HEK293 (cell line): ENCODE data around the gene NCOA7.

Source experiments
- CTCF ChIA-PET: fragments of 350-600 bp; formaldehyde crosslinking; extraction: SDS; loops from one replicate; lab custom pipeline; 2021; ENCODE audit warnings: antibody characterized with exemption; lab: Yijun Ruan, JAX
- POLR2A ChIA-PET: fragments of 300-600 bp; formaldehyde crosslinking; extraction: SDS; loops from one replicate; lab custom pipeline; 2020; ENCODE audit warnings: antibody characterized with exemption, inconsistent platforms; lab: Yijun Ruan, JAX
- H3K27ac ChIP-seq: fragments of 200-500 bp; sonication (Bioruptor generic); 2 replicates; pipeline ENCODE4 v1.5.1; 2014; ENCODE audit warnings: low read depth, low read length, control low read depth, inconsistent platforms; ENCODE audit errors: extremely low read depth
- H3K36me3 ChIP-seq, 2 experiments: fragments of 200-500 bp in 1 of 2; sonication (Bioruptor generic) in 1 of 2; 1 replicate in 1 of 2; 2 replicates in 1 of 2; pipeline ENCODE4 v1.5.1; 2014 to 2017; ENCODE audit warnings: inconsistent platforms in 2 of 2, low read length in 2 of 2; ENCODE audit not compliant: control insufficient read depth in 2 of 2, insufficient read depth in 1 of 2
- H3K4me1 ChIP-seq: fragments of 200-500 bp; sonication (Bioruptor generic); 2 replicates; pipeline ENCODE4 v1.5.1; 2014; ENCODE audit warnings: mild to moderate bottlenecking, low read length, inconsistent platforms; ENCODE audit not compliant: control insufficient read depth, insufficient read depth
- H3K4me3 ChIP-seq: 2 replicates; pipeline ENCODE4 v1.5.1; 2011; ENCODE audit warnings: low read depth, mild to moderate bottlenecking, control low read depth, low read length, moderate library complexity
- H3K9me3 ChIP-seq: fragments of 200-500 bp; sonication (Bioruptor generic); 2 replicates; pipeline ENCODE4 v1.5.1; 2014; ENCODE audit warnings: low read depth, low read length, inconsistent platforms; ENCODE audit not compliant: control insufficient read depth, insufficient read depth
- BCL11A ChIP-seq: fragments of 450-650 bp; formaldehyde crosslinking; IDR thresholded peaks from 2 replicates; pipeline ENCODE4 v1.5.1; 2016; ENCODE audit warnings: low read depth, missing biosample characterization, missing genetic modification characterization
- BCL11B ChIP-seq: fragments of 450-650 bp; formaldehyde crosslinking; IDR thresholded peaks from 2 replicates; pipeline ENCODE4 v1.5.1; 2016; ENCODE audit warnings: low read depth, missing biosample characterization, missing genetic modification characterization
- IKZF3 ChIP-seq: fragments of 450-650 bp; IDR thresholded peaks from 2 replicates; pipeline ENCODE4 v1.5.0; 2018; ENCODE audit warnings: missing biosample characterization, mild to moderate bottlenecking, missing genetic modification characterization, moderate library complexity
- PRDM1 ChIP-seq: fragments of 450-650 bp; formaldehyde crosslinking; IDR thresholded peaks from 2 replicates; pipeline ENCODE4; 2016; ENCODE audit warnings: missing biosample characterization, missing genetic modification characterization
- SCRT2 ChIP-seq: fragments of 450-650 bp; formaldehyde crosslinking; IDR thresholded peaks from 2 replicates; pipeline ENCODE4 v1.5.1; 2016; ENCODE audit warnings: missing biosample characterization, missing genetic modification characterization
- ZBTB17 ChIP-seq: fragments of 450-650 bp; formaldehyde crosslinking; IDR thresholded peaks from 2 replicates; pipeline ENCODE4 v1.5.1; 2016; ENCODE audit warnings: missing biosample characterization, missing genetic modification characterization
- ZBTB7A ChIP-seq: fragments of 450-650 bp; formaldehyde crosslinking; IDR thresholded peaks from 2 replicates; pipeline ENCODE4 v1.5.1; 2016; ENCODE audit warnings: low read depth, missing biosample characterization, missing genetic modification characterization
- ZBTB8A ChIP-seq: fragments of 450-650 bp; formaldehyde crosslinking; IDR thresholded peaks from 2 replicates; pipeline ENCODE4 v1.5.1; 2016; ENCODE audit warnings: missing biosample characterization, missing genetic modification characterization
- ZEB2 ChIP-seq: fragments of 450-650 bp; formaldehyde crosslinking; IDR thresholded peaks from 2 replicates; pipeline ENCODE4 v1.5.1; 2016; ENCODE audit warnings: missing biosample characterization, missing genetic modification characterization
- ZNF16 ChIP-seq: fragments of 450-650 bp; formaldehyde crosslinking; IDR thresholded peaks from 2 replicates; pipeline ENCODE4 v1.5.1; 2016; ENCODE audit warnings: low read depth, missing biosample characterization, missing genetic modification characterization
- ZNF23 ChIP-seq: fragments of 450-650 bp; formaldehyde crosslinking; IDR thresholded peaks from 2 replicates; pipeline ENCODE4 v1.5.1; 2016; ENCODE audit warnings: missing biosample characterization, missing genetic modification characterization, borderline replicate concordance
- ZNF473 ChIP-seq: fragments of 450-650 bp; formaldehyde crosslinking; IDR thresholded peaks from 2 replicates; pipeline ENCODE4 v1.5.1; 2017; ENCODE audit warnings: missing biosample characterization, missing genetic modification characterization
- ZNF785 ChIP-seq: fragments of 450-650 bp; formaldehyde crosslinking; IDR thresholded peaks from 2 replicates; pipeline ENCODE4 v1.5.1; 2016; ENCODE audit warnings: missing biosample characterization, missing genetic modification characterization
- TF ChIP-seq, protein P1 (sequence below): fragments of 450-650 bp; formaldehyde crosslinking; IDR thresholded peaks from 2 replicates; pipeline ENCODE4 v1.5.1; 2016; ENCODE audit warnings: missing biosample characterization, missing genetic modification characterization, low read depth
- TF ChIP-seq, protein P2 (sequence below): fragments of 450-650 bp; formaldehyde crosslinking; IDR thresholded peaks from 2 replicates; pipeline ENCODE4 v1.5.1; 2016; ENCODE audit warnings: missing biosample characterization, missing genetic modification characterization

The NCOA7 gene

DNA sequence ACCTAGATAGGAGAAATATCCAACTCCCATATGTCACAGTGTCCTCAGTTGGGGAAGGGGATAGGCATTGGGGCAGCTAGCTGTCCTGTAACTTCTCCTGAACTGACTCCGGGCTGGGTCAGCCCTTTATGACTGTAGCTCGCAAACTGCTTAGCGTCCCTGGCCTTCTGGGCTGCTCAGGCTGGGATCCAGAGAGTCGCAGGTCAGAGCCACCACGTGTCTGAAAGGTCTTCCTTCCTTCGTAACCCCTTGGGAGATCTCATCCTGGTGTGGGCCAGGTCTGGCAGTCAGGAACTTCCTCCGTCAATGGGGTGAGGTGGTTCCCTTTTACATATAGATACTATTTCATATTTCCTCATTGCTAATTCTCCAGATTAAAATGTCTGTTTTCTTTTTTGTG is 137.0 kb downstream of the NCOA7 start:
- TF ChIP-seq ZNF473 (tag by site-specific recombination) (no peak), ZNF16 (no peak), ZBTB17 (tag by site-specific recombination) (no peak), ZNF23 (tag by site-specific recombination) (no peak)
- TF ChIP-seq, protein P1, sequence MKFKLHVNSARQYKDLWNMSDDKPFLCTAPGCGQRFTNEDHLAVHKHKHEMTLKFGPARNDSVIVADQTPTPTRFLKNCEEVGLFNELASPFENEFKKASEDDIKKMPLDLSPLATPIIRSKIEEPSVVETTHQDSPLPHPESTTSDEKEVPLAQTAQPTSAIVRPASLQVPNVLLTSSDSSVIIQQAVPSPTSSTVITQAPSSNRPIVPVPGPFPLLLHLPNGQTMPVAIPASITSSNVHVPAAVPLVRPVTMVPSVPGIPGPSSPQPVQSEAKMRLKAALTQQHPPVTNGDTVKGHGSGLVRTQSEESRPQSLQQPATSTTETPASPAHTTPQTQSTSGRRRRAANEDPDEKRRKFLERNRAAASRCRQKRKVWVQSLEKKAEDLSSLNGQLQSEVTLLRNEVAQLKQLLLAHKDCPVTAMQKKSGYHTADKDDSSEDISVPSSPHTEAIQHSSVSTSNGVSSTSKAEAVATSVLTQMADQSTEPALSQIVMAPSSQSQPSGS (tag by site-specific recombination), result no peak
- CTCF ChIA-PET, result interaction anchor here (0.7 kb wide), 1 partner anchor 617 kb away, joined by 5 read pairs; no protein-coding TSS in a partner anchor
- POLR2A ChIA-PET, result no interaction called here

DNA sequence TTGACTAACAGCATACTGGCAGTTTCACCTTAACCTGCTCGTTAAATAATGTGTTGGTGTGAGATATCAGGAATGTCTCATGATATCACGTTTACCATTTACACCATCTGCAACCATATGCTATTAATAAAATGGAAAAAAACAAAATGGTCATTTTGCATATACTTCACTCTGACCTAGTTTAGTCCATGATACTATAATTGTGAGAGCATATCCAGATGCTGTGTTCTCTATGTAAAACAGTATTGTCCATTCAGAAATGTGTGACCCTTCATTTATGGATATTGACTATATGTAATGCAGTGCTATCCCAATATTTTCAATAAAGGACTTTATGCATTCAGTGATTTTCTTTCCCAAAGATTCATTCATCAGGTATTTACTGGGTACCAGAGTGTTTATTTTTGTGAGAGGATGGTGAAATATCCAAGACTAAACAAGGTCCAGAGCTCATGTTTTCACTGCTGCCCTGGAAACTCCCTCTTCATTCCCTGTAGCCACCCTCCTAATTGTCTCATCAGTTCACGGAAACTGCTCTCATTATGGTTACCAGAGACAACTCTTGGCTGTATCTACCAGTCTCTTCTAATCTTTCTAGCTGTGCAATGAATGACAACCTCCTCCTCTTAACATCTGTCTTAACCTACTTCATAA is 140.1 kb downstream of the NCOA7 start:
- POLR2A ChIA-PET, result no interaction called here
- TF ChIP-seq SCRT2 (tag by site-specific recombination), result no peak
- no peak for TF ChIP-seq ZBTB8A
- no peak for TF ChIP-seq ZEB2 (tag by site-specific recombination)
- TF ChIP-seq, protein P2, sequence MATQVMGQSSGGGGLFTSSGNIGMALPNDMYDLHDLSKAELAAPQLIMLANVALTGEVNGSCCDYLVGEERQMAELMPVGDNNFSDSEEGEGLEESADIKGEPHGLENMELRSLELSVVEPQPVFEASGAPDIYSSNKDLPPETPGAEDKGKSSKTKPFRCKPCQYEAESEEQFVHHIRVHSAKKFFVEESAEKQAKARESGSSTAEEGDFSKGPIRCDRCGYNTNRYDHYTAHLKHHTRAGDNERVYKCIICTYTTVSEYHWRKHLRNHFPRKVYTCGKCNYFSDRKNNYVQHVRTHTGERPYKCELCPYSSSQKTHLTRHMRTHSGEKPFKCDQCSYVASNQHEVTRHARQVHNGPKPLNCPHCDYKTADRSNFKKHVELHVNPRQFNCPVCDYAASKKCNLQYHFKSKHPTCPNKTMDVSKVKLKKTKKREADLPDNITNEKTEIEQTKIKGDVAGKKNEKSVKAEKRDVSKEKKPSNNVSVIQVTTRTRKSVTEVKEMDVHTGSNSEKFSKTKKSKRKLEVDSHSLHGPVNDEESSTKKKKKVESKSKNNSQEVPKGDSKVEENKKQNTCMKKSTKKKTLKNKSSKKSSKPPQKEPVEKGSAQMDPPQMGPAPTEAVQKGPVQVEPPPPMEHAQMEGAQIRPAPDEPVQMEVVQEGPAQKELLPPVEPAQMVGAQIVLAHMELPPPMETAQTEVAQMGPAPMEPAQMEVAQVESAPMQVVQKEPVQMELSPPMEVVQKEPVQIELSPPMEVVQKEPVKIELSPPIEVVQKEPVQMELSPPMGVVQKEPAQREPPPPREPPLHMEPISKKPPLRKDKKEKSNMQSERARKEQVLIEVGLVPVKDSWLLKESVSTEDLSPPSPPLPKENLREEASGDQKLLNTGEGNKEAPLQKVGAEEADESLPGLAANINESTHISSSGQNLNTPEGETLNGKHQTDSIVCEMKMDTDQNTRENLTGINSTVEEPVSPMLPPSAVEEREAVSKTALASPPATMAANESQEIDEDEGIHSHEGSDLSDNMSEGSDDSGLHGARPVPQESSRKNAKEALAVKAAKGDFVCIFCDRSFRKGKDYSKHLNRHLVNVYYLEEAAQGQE, result no peak
- no peak for TF ChIP-seq IKZF3 (tag by site-specific recombination)
- TF ChIP-seq BCL11A (tag by site-specific recombination), result no peak
- TF ChIP-seq BCL11B, result no peak
- TF ChIP-seq, all 188 proteins: peak for 0
- no peaks in the 10 kb centered on the region for H3K9me3 ChIP-seq
- no peaks in the 10 kb centered on the region for H3K4me1 ChIP-seq
- CTCF ChIA-PET, result interaction anchor here (1.3 kb wide), 1 partner anchor 15 kb away, joined by 3 read pairs; no protein-coding TSS in a partner anchor
- H3K36me3 ChIP-seq, result peaks cover 0 to 30% of the 10 kb centered on the region in 2 experiments; a peak in 1 of 3 replicates
- H3K27ac ChIP-seq, result no peak overlapping the region
- H3K4me3 ChIP-seq, result no peak overlapping the region

More for the DNA sequence above, 137.0 kb downstream of the NCOA7 start:
- H3K4me3 ChIP-seq, result no peak overlapping the region
- H3K4me1 ChIP-seq, result no peaks in the 10 kb centered on the region
- H3K27ac ChIP-seq, result no peak overlapping the region
- H3K36me3 ChIP-seq, result peaks cover 0 to 54% of the 10 kb centered on the region in 2 experiments; a peak in 2 of 3 replicates
- no peaks in the 10 kb centered on the region for H3K9me3 ChIP-seq

DNA sequence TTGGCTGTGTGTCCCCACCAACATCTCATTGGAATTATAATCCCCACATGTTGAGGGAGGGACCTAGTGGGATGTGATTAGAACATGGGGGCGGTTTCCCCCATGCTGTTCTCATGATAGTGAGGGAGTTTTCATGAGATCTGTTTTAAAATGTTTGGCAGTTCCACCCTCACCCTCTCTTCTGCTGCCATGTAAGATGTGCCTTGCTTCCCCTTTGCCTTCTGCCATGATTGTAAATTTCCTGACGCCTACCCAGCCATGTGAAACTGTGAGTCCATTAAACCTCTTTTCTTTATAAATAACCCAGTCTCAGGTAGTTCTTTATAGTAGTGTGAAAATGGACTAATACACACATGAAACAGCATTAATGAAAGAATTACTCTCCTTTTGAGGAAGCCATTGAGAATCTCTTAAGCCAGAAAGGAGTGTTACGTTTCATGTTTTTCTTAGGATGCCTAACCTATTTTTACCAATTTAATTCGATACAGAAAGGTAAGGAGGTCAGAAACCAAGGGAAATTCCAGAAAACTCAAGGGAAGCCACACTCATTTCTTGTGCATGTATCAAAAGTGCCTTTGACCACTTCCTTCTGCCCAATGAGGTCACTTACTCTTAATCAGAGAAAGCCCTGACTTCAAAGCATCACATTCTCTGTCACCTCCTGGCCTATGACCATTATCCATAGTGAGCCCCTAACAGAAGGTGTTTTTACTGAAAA is 141.1 kb downstream of the NCOA7 start:
- CTCF ChIA-PET, result interaction anchor here (0.6 to 1.5 kb wide), 8 partner anchors 9 to 1477 kb away, joined by 3 to 7 read pairs (median 4); partner anchors contain the start of gene HINT3
- Histone ChIP-seq H3K4me3 (no peak overlapping the region), H3K36me3 (peaks cover 0 to 27% of the 10 kb centered on the region in 2 experiments; a peak in 1 of 3 replicates), H3K9me3 (no peaks in the 10 kb centered on the region), H3K4me1 (no peaks in the 10 kb centered on the region)
- POLR2A ChIA-PET, result no interaction called here
- no peak for TF ChIP-seq ZNF785 (tag by site-specific recombination)
- TF ChIP-seq ZBTB7A (tag by site-specific recombination), result no peak
- TF ChIP-seq PRDM1 (tag by site-specific recombination), result 0 out of 2 replicates have a peak, but pooled peaks have one; percentile 10
- TF ChIP-seq, all 188 proteins: peak for 1
- no peak overlapping the region for H3K27ac ChIP-seq
